HEK293 (cell line): ENCODE data around the gene PYGO2.

Experiments
- YY1 ChIP-seq: fragments of 450-650 bp; formaldehyde crosslinking; IDR thresholded peaks from 2 replicates; pipeline ENCODE4 v1.5.1; 2018; ENCODE audit warnings: missing biosample characterization, missing genetic modification characterization
- ZNF146 ChIP-seq: fragments of 450-650 bp; formaldehyde crosslinking; IDR thresholded peaks from 2 replicates; pipeline ENCODE4 v1.5.1; 2016; ENCODE audit warnings: missing biosample characterization, missing genetic modification characterization

DNA sequence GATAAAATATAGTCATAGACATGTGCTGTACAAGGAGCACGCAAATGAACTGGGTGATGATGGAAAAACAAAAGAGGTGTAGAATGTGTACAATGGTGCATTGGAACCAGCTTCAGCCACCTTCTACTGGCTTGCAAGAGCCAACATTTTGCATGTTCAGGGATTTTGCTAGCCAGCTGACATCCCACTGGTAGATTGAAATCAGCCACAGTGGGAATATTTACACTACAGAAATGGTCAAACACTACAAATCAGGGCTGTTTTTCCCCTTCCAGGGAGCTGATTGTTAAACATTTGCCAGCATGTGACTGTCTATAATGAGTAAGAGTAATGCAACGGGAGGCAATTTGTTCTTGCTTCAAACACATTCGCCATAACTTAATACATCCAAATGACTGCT, 48.3 kb downstream of the PYGO2 start:
- no peak for TF ChIP-seq ZNF146 (tag by site-specific recombination)
- no peak for TF ChIP-seq YY1 (tag by site-specific recombination)
